ENCODE measurements around the gene ETNK2.

ETNK2 gene

GRCh38 chr1:204194771-204195170 is 42.9 kb upstream of the ETNK2 start:
- H3K4me3 ChIP-seq (ENCODE audit: low read depth, low read length), result no peak overlapping the region
- no peak for TF ChIP-seq CTCF (conservative IDR thresholded peaks at IDR 0.05; ENCODE audit: low read depth, low read length)
- no peak for DNase-seq (ENCODE audit: low read depth)

- DNase-seq (ENCODE audit: low read depth), result no peak
- no peak for TF ChIP-seq CTCF (conservative IDR thresholded peaks at IDR 0.05; ENCODE audit: low read depth, low read length)
- no peak overlapping the region for H3K4me3 ChIP-seq (ENCODE audit: low read depth, low read length)
These were observed 42.2 kb upstream of the ETNK2 start for GRCh38 chr1:204194080-204194479.

GRCh38 chr1:204192589-204193352 is 40.9 kb upstream of the ETNK2 start:
- H3K4me3 ChIP-seq (ENCODE audit: low read depth, low read length), result no peak overlapping the region
- no peak for DNase-seq (ENCODE audit: low read depth)
- no peak for TF ChIP-seq CTCF (conservative IDR thresholded peaks at IDR 0.05; ENCODE audit: low read depth, low read length)

- TF ChIP-seq CTCF (conservative IDR thresholded peaks at IDR 0.05; ENCODE audit: low read depth, low read length), result no peak
- DNase-seq (ENCODE audit: low read depth), result no peak
- no peak overlapping the region for H3K4me3 ChIP-seq (ENCODE audit: low read depth, low read length)
These were observed 40.2 kb upstream of the ETNK2 start for GRCh38 chr1:204192046-204192445.

GRCh38 chr1:204191456-204191855 is 39.6 kb upstream of the ETNK2 start:
- TF ChIP-seq CTCF (conservative IDR thresholded peaks at IDR 0.05; ENCODE audit: low read depth, low read length), result no peak
- no peak for DNase-seq (ENCODE audit: low read depth)
- H3K4me3 ChIP-seq (ENCODE audit: low read depth, low read length), result no peak overlapping the region

- no peak for TF ChIP-seq CTCF (conservative IDR thresholded peaks at IDR 0.05; ENCODE audit: low read depth, low read length)
- DNase-seq (ENCODE audit: low read depth), result peak; percentile 58
- peak overlapping the region; percentile 44 for H3K4me3 ChIP-seq (ENCODE audit: low read depth, low read length)
These were observed 38.7 kb upstream of the ETNK2 start for GRCh38 chr1:204190212-204191211.

Data from choroid plexus epithelial cell (primary cell).